Mammary epithelial cell (primary cell): ENCODE results near the gene CHRNA1.
"Not testable (repeated sequence)": the region's sequence is repeated elsewhere in the genome, so short reads cannot be mapped to it uniquely, and the experiment has no call there.

ENCODE experiments used
- CTCF ChIP-seq, 2 donors: IDR thresholded peaks in 1 of 2; conservative IDR thresholded peaks in 1 of 2; 2 replicates each; pipeline ENCODE4 v1.5.1; 2011 to 2012; ENCODE audit warnings: inconsistent platforms in 2 of 2, low read length in 2 of 2, mild to moderate bottlenecking in 2 of 2, control low read depth in 1 of 2, low read depth in 1 of 2; ENCODE audit not compliant: insufficient read depth in 1 of 2; ENCODE audit errors: extremely low read depth in 1 of 2
- EZH2 ChIP-seq: IDR thresholded peaks from 2 replicates; pipeline ENCODE4 v1.6.1; 2012; ENCODE audit warnings: low read length, inconsistent platforms, borderline replicate concordance

DNA sequence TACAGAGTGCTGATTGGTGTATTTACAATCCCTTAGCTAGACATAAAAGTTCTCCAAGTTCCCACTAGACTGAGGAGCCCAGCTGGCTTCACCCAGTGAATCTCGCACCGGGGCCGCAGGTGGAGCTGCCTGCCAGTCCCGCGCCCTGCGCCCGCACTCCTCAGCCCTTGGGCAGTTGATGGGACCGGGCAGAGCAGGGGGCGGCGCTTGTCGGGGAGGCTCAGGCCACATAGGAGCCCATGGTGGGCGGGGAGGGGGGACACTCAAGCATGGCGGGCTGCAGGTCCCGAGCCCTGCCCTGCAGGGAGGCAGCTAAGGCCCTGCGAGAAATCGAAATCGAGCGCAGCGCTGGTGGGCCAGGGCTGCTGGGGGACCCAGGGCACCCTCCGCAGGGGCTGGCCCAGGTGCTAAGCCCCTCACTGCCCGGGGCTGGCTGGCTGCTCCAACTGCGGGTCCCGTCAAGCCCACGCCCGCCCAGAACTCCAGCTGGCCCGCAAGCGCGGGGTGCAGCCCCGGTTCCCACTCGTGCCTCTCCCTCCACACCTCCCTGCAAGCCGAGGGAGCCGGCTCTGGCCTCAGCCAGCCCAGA is 54.8 kb downstream of the CHRNA1 start:
- not testable (repeated sequence) for TF ChIP-seq CTCF (conservative IDR thresholded peaks at IDR 0.05 in 1 of 2, IDR thresholded peaks at IDR 0.05 in 1 of 2; ENCODE audit: extremely low read depth in 1 of 2, insufficient read depth in 1 of 2, low read depth in 1 of 2, low read length in 2 of 2); EZH2
